GM19025 (cell line): ENCODE measurements around the gene PCDHB13.
"Not testable (repeated sequence)": the region's sequence is repeated elsewhere in the genome, so short reads cannot be mapped to it uniquely, and the experiment has no call there.

ENCODE experiments used
- ATAC-seq: cut with Tn5 transposase; IDR thresholded peaks from one replicate; pipeline ENCODE4 v1.9.1; 2021; ENCODE audit warnings: mild to moderate bottlenecking, low read depth, moderate library complexity; ENCODE audit not compliant: unreplicated experiment

Gene PCDHB13

GRCh38 chr5:141213656-141214339 lies at the start of gene PCDHB13:
Gene PCDHB13 (plus strand): TSS chr5:141213919. CDS start chr5:141214124, 205 bp downstream.
- not testable (repeated sequence) for ATAC-seq

- no peak for ATAC-seq
Observed at GRCh38 chr5:141172381-141173204, 41.1 kb upstream of the PCDHB13 start, which contains the start of gene PCDHB7. Gene PCDHB7 (plus strand): TSS chr5:141172644. CDS start chr5:141172836, 192 bp downstream.

GRCh38 chr5:141174291-141175104 lies 39.2 kb upstream of the PCDHB13 start:
- ATAC-seq: not testable (repeated sequence)

- ATAC-seq: no peak
Observed at GRCh38 chr5:141175933-141176332, 37.8 kb upstream of the PCDHB13 start.

- ATAC-seq: not testable (repeated sequence)
Observed at GRCh38 chr5:141177577-141178191, 36.0 kb upstream of the PCDHB13 start, which contains the start of gene PCDHB8. Gene PCDHB8 (plus strand): TSS chr5:141177790. CDS start chr5:141178035, 245 bp downstream.

- ATAC-seq: not testable (repeated sequence)
Observed at GRCh38 chr5:141179371-141179770, 34.3 kb upstream of the PCDHB13 start.

GRCh38 chr5:141179876-141180275 lies 33.8 kb upstream of the PCDHB13 start:
- ATAC-seq: not testable (repeated sequence)

- no peak for ATAC-seq
Observed at GRCh38 chr5:141180313-141180712, 33.4 kb upstream of the PCDHB13 start.

GRCh38 chr5:141182248-141182647 lies 31.5 kb upstream of the PCDHB13 start, which contains the start of gene PCDHB16:
Gene PCDHB16 (plus strand): TSS chr5:141182387. CDS start chr5:141182560, 173 bp downstream.
- no peak for ATAC-seq

- not testable (repeated sequence) for ATAC-seq
Observed at GRCh38 chr5:141184117-141184855, 29.4 kb upstream of the PCDHB13 start.

GRCh38 chr5:141186897-141187512 lies 26.7 kb upstream of the PCDHB13 start, which contains the start of gene PCDHB9:
Gene PCDHB9 (plus strand): TSS chr5:141187161. CDS start chr5:141187319, 158 bp downstream.
- ATAC-seq: no peak

GRCh38 chr5:141188682-141189081 lies 25.0 kb upstream of the PCDHB13 start:
- not testable (repeated sequence) for ATAC-seq

- not testable (repeated sequence) for ATAC-seq
Observed at GRCh38 chr5:141189131-141189530, 24.6 kb upstream of the PCDHB13 start.

- no peak for ATAC-seq
Observed at GRCh38 chr5:141192110-141192725, 21.5 kb upstream of the PCDHB13 start, which contains the start of gene PCDHB10. Gene PCDHB10 (plus strand): TSS chr5:141192353. CDS start chr5:141192553, 200 bp downstream.

GRCh38 chr5:141194332-141194731 lies 19.4 kb upstream of the PCDHB13 start:
- not testable (repeated sequence) for ATAC-seq

GRCh38 chr5:141196363-141196762 lies 17.4 kb upstream of the PCDHB13 start:
- ATAC-seq: no peak

GRCh38 chr5:141199359-141200235 lies 14.1 kb upstream of the PCDHB13 start, which contains the start of gene PCDHB11:
Gene PCDHB11 (plus strand): TSS chr5:141199627. CDS start chr5:141199775, 148 bp downstream.
- ATAC-seq: no peak
